CMK (cell line): ENCODE measurements around the gene GKN1.

Source experiments
- DNase-seq: peaks from one replicate; pipeline ENCODE4 v3.0.0-alpha.2; 2010; ENCODE audit warnings: low read depth

GKN1 gene

DNA sequence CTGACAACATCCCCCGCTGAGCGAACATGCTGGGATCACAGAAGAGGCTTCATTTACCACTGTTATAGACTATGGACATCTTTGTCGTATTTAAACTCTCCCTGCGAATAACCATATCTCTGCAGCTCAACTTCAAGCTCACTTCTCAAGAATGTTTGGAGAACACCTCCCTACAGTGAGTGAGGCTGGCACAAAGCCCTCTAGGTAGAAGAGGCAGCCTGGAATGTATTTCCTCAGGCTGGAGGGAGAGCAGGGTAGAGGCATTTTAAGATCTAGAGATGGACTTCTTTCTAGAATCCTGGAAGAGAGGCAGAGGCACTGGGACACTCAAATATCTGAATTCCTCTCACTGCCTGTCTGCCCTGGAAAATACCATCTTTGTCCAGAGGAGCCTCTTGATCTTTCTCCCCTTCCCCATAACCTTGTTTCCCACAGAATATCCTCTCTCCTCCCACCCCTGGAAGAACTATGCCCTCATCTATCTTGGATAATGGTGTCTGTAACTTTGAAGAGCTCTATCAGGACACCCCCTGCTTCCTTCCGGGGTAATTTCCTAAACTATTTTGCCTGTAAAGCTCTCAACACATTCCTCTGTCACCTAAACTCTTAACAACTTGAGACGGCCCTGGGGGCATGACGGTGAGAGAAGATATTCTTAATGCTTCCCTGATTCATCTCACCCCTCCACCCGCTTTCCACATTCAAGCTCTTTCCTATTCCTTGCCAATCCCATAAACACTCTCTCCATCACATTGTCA is 36.2 kb downstream of the GKN1 start:
- DNase-seq: no peak

DNA sequence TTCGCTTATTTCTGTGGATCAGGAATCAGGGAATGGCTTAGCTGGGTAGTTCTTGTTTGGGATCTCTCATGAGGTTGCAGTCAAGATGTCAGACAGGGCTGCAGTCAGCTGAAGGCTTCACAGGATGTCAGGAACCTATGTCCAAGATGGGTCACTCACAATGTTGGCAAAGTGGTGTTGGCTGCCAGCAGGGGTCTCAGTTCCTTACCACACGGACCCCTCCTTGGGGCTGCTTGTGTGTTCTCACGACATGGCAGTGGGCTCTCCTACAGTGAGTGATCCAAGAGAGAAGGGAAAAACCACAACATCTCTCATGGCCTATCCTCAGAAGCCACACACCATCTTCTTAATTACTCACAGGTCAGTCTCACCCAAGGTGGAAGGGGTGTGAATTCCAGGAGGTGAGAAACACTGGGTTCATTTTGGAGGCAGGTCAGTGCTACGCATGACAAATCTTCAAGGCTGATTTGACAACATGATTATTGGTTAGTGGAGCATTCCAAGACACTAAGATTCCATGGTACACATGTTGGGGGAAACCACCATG is 37.2 kb downstream of the GKN1 start:
- DNase-seq: no peak

DNA sequence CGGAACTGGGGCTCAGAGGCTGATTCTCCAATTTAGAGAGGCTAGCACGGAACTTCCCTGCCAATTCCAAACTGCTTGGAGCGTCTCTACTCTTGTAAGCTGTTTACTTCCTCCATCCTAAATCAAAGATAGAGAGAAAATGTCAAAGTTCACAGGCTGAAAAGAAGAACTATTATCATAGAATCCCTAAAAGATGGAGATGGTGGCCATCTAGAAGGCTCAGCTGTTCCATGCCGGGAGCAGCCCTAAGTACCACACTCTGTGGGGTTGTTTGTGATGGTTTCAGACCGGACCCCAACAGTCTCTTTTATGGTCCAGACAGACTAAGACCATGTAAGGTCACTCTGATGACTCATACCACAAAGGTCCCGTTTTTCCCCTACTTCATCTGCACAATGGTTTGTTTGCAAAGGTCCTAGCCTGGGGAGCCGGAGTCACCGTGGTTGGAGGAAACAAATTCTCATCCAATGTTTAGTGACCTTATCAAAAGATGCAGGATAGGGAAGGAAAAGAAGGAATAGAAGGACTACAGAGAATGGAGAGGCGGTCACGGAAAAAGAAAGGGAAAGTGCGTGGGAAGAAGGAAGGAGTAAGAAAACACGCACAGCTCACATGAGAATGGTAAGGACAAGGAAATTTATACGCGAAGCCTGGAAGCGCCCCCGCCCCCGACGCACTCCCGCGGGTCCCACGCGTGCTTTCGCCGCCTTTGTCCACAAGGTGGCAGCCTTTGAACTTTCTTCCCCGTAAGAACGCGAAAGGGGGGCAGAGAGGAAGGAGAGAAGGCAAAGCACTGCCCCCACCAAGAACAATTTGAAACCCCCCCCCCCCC is 38.1 kb downstream of the GKN1 start:
- no peak for DNase-seq

DNA sequence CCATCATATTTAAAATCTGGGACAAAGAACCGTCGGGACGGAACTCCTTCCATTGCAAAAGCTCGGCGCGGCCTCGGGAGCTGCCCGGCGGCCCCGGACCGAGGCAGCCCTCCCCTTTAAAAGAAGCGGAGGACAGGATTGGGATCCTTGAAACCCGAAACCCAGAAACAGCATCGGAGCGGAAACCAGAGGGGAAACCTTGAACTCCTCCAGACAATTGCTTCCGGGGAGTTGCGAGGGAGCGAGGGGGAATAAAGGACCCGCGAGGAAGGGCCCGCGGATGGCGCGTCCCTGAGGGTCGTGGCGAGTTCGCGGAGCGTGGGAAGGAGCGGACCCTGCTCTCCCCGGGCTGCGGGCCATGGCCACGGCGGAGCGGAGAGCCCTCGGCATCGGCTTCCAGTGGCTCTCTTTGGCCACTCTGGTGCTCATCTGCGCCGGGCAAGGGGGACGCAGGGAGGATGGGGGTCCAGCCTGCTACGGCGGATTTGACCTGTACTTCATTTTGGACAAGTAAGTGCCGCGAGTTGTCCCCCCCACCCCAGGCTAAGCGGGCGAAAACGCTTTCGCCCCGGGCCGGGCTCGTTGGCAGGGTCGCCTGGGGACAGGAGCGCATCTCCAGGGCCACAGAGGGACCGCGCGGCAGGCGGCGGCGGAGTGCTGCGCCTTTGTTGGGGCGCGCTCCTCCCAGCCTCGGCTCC is 38.9 kb downstream of the GKN1 start, which contains the start of gene ANTXR1:
ANTXR1 (plus strand) TSS at position 38 of the 698 bp plus-strand sequence; CDS start at position 359, 321 bp downstream.
- no peak for DNase-seq

DNA sequence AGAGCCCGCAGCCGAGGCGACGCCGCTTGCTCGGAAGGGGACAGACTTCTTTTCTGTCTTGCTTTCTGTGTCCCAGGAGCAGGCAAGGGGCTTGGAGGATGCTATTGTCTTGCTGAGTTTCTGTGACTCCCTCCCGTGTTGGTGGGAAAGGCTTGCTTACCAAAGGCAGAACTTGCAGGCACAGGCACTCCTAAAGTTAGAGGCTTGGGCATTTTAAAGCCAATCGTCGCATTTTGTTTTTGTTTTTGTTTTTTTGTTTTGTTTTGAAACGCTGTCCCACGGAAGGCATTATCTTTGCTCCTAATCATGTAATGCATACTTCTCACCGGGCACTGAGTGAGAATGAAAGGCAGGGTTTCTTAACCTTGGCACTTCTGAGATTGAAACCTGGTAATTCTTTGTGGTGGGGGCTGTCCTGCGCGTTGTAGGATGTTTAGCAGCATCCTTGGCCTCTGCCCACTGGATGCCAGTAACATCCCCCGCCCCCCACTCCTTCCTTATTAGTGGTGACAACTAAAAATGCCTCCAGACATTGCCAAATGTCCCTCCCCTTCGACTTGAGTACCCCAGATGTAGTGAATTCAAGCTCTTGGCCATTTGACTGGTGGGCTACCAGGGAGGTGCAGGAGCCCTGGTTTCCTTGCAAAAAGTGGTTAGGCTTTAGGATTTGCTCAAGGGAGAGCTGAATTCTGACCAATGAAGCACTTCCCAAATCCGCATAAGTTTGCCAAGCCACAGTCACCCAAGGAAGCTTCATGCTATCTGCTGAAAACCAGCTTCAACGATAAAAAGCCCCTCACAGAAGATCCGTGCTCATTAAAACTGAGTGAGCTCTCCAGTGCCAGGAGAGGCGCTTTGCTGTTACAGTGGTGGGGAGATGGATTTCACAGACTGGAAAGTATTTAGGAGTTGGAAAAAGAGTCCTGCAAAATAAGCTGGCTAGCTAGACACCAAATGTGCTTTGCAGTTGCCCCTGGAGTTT is 39.7 kb downstream of the GKN1 start:
- no peak for DNase-seq

DNA sequence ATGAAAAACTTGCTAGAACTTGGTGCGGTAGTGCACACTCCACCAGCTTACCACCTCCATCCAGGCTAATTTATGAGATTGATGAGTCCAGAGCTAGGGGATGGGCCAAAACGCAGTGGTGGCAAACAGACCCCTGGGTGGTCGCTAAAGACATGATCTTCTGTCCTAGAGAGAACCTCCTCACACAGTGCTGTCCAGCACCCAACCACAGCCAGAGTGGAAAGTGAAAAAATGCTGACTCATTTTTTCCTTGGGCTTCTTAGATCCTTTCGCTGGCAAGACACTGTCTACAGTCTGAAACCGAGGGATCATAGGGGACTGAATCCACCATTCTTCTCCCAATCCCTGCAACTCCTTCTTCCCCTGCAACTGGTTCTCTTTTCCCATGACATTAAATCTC is 42.6 kb downstream of the GKN1 start:
- DNase-seq: no peak

DNA sequence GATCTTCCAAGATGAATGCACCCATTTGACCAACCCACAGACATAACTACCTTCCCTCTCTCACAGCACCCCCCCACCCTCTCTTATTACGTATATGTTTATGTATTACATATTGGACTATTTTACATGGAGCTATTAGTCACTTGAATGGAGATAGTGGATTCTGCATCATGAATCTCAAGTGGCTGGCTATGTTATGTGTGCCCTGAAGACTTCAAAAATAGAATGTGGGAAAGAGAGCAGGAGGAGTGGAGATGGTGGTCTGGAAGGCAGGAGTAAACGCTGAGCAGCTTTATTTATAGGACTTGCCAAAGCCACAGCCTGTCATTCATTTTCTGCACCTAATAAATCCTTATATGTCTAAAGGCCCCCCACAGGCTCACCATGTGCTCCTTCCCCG is 43.4 kb downstream of the GKN1 start:
- DNase-seq: no peak

DNA sequence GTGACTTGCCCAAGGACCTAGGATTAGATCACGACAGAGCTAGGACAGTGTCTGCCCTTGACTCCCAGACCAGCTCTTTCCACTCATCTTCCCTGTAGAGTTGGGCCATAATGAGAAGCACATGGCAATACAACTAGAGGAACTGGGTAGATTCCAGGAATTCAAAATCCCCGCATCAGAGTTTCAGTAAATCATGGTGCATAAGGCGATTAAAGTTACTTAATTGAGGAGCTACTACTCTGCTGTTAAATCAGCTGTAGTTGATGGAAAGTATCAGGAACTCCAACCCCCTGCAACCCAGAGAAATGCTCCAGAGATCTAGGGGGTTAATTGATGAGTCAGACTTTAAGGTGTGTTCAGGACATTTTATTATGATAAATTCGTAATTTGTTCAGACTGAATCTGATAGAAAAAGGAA is 44.3 kb downstream of the GKN1 start:
- no peak for DNase-seq

DNA sequence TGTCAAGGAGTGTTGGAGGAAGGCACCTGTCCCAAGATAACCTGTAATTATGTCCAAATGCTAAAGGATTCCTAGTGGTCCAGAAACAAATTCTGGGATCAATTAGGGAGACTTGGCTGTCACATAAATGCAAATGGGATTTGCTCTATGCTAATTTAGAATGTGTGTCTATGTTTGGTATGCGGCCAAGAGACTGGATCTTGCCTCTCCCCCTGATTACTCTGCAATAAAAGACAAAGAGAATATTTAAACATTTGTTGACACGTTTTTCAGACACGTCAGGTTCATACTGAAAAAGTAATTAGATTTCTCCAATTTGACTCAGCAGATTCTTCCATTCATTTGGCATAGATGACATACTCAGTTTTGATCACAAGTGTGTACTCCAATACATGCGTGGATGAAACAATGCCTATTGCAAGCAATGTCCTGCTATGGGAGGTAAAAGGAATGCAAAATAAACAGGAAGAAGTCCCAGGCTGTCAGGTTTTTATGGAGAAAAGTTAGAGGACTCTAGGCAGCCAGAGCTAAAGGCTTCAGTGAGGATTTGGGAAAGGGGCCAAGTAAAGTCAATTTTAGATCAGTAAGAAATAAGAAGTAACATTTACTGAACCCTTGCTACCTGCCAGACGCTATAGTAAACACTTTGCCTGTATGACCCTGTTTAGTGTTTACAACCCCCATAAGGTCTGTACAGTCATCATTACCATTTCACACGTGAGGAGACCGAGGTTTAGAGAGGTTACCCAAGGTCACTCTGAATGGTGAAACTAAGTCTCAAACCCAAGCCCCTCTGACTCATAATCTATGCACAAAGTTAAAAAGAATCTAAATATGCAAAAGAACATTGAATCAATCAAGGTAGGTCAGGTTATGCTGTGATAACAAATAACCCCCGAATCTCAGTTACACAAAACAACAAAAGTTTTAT is 46.3 kb downstream of the GKN1 start:
- DNase-seq: no peak

DNA sequence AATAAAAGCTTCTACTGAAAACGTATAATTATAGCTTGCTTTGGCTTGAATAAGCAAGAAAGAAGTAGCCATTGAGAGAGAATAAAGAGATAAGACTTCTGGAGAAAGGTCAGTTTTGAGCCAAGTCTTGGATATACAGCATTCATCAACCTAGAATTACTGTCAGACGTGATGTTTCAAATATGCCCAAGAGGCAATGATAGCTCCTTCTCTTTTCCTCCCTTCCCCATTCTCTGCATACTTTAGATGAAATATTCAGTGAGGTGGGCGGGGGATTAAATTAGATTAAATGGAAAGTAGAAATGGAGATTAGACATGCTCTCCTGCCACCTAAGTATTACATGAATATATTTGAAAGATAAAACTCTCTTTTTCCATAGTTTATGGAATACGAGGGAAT is 47.3 kb downstream of the GKN1 start:
- no peak for DNase-seq

DNA sequence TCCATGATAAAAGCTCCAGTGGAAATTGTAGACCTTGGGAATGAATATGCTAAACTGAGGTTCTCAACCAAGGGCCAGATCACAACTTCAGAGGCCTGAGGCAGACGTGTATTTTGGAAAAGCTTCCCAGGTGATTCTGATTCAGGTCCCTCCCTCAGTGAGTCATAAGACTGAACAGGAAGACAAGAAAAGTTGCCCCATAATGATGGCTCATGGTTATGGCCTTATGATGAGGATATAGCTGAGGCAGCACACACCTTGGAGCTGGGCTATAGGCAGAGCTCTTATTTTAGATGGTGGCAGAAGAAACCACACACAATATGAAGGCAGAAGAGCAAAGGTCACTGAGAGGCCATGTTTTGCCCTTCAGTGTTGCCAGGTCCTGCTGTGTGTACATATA is 48.1 kb downstream of the GKN1 start:
- DNase-seq: no peak

DNA sequence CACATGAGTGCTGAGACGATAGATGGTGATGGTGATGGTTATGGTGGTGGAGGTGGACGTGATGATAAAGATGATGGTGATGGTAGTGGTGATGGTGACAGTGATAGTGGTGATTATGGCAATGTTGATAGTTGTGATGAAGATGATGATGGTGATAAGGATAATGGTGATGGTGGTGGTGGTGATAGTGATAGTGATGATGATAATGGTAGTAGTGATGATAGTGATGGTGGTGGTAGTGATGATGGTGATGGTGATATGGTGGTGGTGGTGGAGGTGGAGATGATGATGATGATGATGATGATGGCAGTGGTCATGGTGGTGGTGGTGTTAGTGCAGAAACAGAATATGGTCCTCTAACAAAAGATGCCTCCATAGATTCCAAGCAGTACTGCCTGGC is 48.8 kb downstream of the GKN1 start:
- DNase-seq: no peak

DNA sequence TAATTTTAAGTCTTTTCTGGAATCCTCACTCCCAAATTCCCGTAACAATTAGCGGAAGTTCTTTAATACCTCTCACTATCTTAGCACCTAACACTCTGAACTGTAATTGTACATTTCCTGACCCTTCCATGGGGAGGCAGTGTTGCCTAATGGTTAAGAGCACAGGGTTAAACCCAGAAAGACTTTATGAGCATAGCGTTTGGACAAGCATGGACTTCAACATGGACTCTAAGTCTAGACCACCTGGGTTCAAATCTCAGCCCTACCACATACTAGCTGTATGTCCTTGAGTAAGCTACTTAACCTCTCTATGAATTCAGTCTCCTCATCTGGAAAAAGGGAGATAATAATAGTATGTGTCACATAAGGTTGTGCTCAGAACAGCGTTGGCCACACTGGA is 51.6 kb downstream of the GKN1 start:
- DNase-seq: peak; percentile 18

DNA sequence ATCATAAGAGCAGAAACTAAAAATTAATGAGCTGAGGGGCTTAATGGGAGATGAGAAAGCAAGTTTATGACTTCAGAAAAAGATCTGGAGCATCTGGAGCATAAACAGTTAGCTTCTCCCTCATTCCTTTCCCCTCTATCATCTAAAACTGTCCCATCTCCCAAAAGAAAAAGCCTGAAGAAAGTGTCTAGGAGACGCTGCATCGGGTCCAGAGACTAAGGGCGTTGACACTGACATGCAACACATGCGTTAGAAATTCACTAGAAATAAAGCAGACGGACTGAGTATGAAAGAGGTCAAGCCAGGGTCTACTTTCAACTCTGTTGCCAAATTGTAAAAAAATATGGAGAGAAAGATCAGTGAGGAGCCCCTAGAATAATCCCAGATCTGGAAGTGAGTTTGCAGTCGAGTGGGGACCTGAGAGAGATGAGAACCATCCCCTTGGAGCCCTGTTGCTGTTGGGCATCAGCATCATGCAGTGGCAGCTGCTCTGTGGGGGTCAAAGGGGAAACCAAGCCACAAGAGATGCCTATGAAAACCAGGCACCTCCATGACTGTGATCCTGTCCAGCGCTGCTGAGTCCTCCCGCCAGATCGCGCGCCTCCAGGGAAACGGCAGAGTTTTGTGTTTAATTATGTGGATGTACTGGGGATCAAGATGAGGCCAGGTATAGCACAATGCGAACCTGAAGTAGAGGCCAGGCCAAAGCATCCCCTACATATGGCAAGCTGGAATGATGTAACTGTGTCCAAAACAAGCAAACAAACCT is 52.4 kb downstream of the GKN1 start:
- DNase-seq: no peak
